ENCODE results near the gene SV2C. TPM values are rescaled to one million over a fixed set of nuclear protein-coding genes. Genes with fewer than 3 reads are reported as not detected.

SV2C gene
- total RNA-seq, 1 donor: not detected

GRCh38 chr5:76197726-76198125 is 114.5 kb downstream of the SV2C start:
- Histone ChIP-seq H3K79me2 (ENCODE audit: insufficient read depth, low read length) (no peaks in the 10 kb centered on the region), H3K4me3 (ENCODE audit: insufficient read depth, low read length) (no peak overlapping the region), H2AFZ (ENCODE audit: low read length) (no peak overlapping the region), H3K27ac (ENCODE audit: low read depth, low read length) (no peak overlapping the region), H3K4me1 (ENCODE audit: insufficient read depth, low read length) (no peaks in the 10 kb centered on the region), H3K4me2 (ENCODE audit: insufficient read depth, low read length) (no peak overlapping the region), H3K9me3 (ENCODE audit: low read depth, low read length) (no peaks in the 10 kb centered on the region), H3K27me3 (ENCODE audit: insufficient read depth, low read length) (no peaks in the 10 kb centered on the region), H3K36me3 (ENCODE audit: insufficient read depth, low read length) (no peaks in the 10 kb centered on the region), H4K20me1 (ENCODE audit: insufficient read depth, low read length) (no peaks in the 10 kb centered on the region)
- TF ChIP-seq, protein P1, sequence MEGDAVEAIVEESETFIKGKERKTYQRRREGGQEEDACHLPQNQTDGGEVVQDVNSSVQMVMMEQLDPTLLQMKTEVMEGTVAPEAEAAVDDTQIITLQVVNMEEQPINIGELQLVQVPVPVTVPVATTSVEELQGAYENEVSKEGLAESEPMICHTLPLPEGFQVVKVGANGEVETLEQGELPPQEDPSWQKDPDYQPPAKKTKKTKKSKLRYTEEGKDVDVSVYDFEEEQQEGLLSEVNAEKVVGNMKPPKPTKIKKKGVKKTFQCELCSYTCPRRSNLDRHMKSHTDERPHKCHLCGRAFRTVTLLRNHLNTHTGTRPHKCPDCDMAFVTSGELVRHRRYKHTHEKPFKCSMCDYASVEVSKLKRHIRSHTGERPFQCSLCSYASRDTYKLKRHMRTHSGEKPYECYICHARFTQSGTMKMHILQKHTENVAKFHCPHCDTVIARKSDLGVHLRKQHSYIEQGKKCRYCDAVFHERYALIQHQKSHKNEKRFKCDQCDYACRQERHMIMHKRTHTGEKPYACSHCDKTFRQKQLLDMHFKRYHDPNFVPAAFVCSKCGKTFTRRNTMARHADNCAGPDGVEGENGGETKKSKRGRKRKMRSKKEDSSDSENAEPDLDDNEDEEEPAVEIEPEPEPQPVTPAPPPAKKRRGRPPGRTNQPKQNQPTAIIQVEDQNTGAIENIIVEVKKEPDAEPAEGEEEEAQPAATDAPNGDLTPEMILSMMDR (IDR thresholded peaks at IDR 0.05; ENCODE audit: extremely low read depth, low read depth, low read length): no peak
- DNase-seq (ENCODE audit: insufficient read length, low spot score, missing footprints): no peak

GRCh38 chr5:76199336-76200318 is 116.4 kb downstream of the SV2C start:
- DNase-seq (ENCODE audit: insufficient read length, low spot score, missing footprints): no peak
- Histone ChIP-seq H4K20me1 (ENCODE audit: insufficient read depth, low read length) (no peaks in the 10 kb centered on the region), H3K9me3 (ENCODE audit: low read depth, low read length) (no peaks in the 10 kb centered on the region), H3K4me1 (ENCODE audit: insufficient read depth, low read length) (no peaks in the 10 kb centered on the region), H3K4me2 (ENCODE audit: insufficient read depth, low read length) (no peak overlapping the region), H2AFZ (ENCODE audit: low read length) (no peak overlapping the region), H3K27me3 (ENCODE audit: insufficient read depth, low read length) (no peaks in the 10 kb centered on the region), H3K4me3 (ENCODE audit: insufficient read depth, low read length) (no peak overlapping the region), H3K36me3 (ENCODE audit: insufficient read depth, low read length) (no peaks in the 10 kb centered on the region), H3K79me2 (ENCODE audit: insufficient read depth, low read length) (no peaks in the 10 kb centered on the region), H3K27ac (ENCODE audit: low read depth, low read length) (no peak overlapping the region)
- TF ChIP-seq, protein P1 (IDR thresholded peaks at IDR 0.05; ENCODE audit: extremely low read depth, low read depth, low read length): no peak

- Histone ChIP-seq H3K79me2 (ENCODE audit: insufficient read depth, low read length) (no peaks in the 10 kb centered on the region), H3K9me3 (ENCODE audit: low read depth, low read length) (no peaks in the 10 kb centered on the region), H3K4me1 (ENCODE audit: insufficient read depth, low read length) (no peaks in the 10 kb centered on the region), H3K27me3 (ENCODE audit: insufficient read depth, low read length) (no peaks in the 10 kb centered on the region), H3K4me2 (ENCODE audit: insufficient read depth, low read length) (no peak overlapping the region), H3K4me3 (ENCODE audit: insufficient read depth, low read length) (no peak overlapping the region), H3K36me3 (ENCODE audit: insufficient read depth, low read length) (no peaks in the 10 kb centered on the region), H4K20me1 (ENCODE audit: insufficient read depth, low read length) (no peaks in the 10 kb centered on the region), H3K27ac (ENCODE audit: low read depth, low read length) (no peak overlapping the region), H2AFZ (ENCODE audit: low read length) (no peak overlapping the region)
- TF ChIP-seq, protein P1 (IDR thresholded peaks at IDR 0.05; ENCODE audit: extremely low read depth, low read depth, low read length): no peak
- no peak for DNase-seq (ENCODE audit: insufficient read length, low spot score, missing footprints)
Observed at GRCh38 chr5:76202182-76202581, 119.0 kb downstream of the SV2C start.

GRCh38 chr5:76204191-76204590 is 121.0 kb downstream of the SV2C start:
- Histone ChIP-seq H4K20me1 (ENCODE audit: insufficient read depth, low read length) (no peaks in the 10 kb centered on the region), H3K27ac (ENCODE audit: low read depth, low read length) (no peak overlapping the region), H3K4me3 (ENCODE audit: insufficient read depth, low read length) (no peak overlapping the region), H3K27me3 (ENCODE audit: insufficient read depth, low read length) (no peaks in the 10 kb centered on the region), H3K79me2 (ENCODE audit: insufficient read depth, low read length) (no peaks in the 10 kb centered on the region), H3K9me3 (ENCODE audit: low read depth, low read length) (no peaks in the 10 kb centered on the region), H3K4me1 (ENCODE audit: insufficient read depth, low read length) (no peaks in the 10 kb centered on the region), H3K4me2 (ENCODE audit: insufficient read depth, low read length) (no peak overlapping the region), H2AFZ (ENCODE audit: low read length) (no peak overlapping the region), H3K36me3 (ENCODE audit: insufficient read depth, low read length) (no peaks in the 10 kb centered on the region)
- TF ChIP-seq, protein P1 (IDR thresholded peaks at IDR 0.05; ENCODE audit: extremely low read depth, low read depth, low read length): no peak
- DNase-seq (ENCODE audit: insufficient read length, low spot score, missing footprints): no peak
